Measurements from ENCODE around the gene KMT2A.

KMT2A gene

GRCh38 chr11:118417801-118418200, 18.5 kb upstream of the KMT2A start:
- TF ChIP-seq, protein P1, sequence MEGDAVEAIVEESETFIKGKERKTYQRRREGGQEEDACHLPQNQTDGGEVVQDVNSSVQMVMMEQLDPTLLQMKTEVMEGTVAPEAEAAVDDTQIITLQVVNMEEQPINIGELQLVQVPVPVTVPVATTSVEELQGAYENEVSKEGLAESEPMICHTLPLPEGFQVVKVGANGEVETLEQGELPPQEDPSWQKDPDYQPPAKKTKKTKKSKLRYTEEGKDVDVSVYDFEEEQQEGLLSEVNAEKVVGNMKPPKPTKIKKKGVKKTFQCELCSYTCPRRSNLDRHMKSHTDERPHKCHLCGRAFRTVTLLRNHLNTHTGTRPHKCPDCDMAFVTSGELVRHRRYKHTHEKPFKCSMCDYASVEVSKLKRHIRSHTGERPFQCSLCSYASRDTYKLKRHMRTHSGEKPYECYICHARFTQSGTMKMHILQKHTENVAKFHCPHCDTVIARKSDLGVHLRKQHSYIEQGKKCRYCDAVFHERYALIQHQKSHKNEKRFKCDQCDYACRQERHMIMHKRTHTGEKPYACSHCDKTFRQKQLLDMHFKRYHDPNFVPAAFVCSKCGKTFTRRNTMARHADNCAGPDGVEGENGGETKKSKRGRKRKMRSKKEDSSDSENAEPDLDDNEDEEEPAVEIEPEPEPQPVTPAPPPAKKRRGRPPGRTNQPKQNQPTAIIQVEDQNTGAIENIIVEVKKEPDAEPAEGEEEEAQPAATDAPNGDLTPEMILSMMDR (conservative IDR thresholded peaks at IDR 0.05) = no peak
- TF ChIP-seq ZFX (IDR thresholded peaks at IDR 0.05) = no peak
- no peak overlapping the region for H3K27ac ChIP-seq

DNA sequence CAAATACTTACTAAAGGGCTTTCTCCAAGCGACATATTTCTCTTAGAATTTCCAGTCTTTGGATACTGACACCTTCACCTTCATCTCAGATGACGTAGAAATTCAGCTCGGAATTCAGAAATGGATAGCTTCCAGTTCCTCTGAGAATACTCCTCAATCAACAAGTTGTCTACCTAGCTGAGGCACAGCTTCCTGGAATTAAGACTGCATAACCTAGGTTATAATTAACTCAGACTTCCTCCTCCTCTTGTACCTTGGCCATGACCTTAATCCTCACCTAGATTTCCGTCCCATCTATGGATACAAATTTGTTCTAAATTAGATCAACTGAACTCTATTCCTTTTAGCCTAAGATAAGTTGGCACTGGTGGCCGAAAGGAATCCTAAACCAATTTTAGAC, 17.5 kb upstream of the KMT2A start:
- no peak overlapping the region for H3K27ac ChIP-seq
- TF ChIP-seq, protein P1 (conservative IDR thresholded peaks at IDR 0.05) = no peak
- no peak for TF ChIP-seq ZFX (IDR thresholded peaks at IDR 0.05)

DNA sequence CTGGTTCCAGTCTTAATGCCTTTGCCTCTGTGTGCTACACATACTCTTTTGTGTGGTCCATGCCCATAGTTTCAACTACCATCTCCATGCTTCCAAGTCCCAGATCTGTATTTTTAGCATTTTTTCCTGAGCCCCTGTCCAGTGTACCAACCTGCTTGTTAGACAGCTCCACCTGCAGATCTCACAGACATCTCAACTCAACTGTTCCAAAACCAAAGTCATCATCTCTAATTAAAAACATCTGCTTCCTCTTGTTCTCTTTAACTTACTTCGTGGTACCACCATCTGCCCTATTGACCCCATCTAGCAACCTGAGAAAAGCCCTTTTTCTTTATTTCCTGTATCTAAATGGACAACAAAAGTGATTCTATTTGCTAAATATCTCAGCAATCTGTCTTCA, 8.6 kb upstream of the KMT2A start:
- H3K27ac ChIP-seq = no peak overlapping the region
- no peak for TF ChIP-seq ZFX (IDR thresholded peaks at IDR 0.05)
- TF ChIP-seq, protein P1 (conservative IDR thresholded peaks at IDR 0.05) = no peak

DNA sequence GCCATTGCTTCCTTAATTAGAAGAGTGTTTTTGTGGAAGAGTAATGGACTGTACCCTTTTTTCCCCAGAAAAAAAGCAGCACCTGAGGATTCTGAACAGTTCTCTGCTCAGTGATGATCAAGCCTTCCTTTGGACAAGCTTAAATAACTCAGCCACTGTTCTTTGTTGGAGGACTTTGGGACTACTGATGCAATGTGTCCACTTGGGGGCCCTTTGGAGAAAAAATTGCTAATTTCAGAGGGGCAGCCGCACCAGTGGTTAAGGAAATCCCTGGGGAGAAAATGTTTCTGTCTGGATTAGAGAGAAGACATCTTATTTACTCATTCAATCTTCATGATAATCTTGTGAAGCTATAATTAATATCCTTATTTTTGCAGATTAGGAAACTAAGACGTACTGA, 5.3 kb upstream of the KMT2A start:
- H3K27ac ChIP-seq = no peak overlapping the region
- no peak for TF ChIP-seq ZFX (IDR thresholded peaks at IDR 0.05)
- TF ChIP-seq, protein P1 (conservative IDR thresholded peaks at IDR 0.05) = no peak

- H3K27ac ChIP-seq = no peak overlapping the region
- TF ChIP-seq, protein P1 (conservative IDR thresholded peaks at IDR 0.05) = no peak
- TF ChIP-seq ZFX (IDR thresholded peaks at IDR 0.05) = no peak
These were observed 2.2 kb upstream of the KMT2A start for GRCh38 chr11:118434123-118434552.

DNA sequence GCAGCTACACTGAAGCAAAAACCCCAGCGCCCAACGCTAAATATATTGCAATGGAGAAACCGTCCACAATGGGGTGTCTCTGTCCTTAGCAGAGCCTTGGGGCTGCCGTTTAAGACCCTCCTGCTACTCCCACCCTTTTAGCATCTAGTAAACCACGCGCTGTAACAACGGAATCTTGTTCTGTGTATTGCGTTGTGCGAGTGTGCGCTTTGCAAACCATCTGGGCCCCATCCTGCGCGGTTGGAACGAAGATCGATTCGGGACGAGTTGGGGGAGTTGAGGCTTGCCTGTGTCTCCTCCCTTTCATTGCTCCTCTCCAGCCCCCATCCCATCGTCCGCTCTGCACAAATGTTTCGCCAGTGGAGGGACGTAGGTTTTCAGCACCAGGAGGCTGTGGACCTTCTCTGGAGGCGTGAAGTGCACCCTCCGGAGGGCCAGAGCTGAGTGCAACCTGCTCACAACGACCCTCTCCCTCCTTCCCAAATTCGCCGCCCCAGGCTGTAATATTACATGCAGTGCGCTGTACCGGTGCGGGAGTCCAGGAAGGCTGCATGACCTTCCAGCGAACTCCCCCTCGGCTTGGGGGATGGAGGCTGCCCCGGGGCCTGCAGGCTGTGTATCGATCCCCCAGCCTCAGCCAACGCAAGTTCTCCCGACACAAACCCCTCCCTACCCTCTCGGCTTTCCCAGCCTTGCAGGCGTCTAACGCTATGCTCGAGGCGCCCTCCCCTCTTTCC, 1.6 kb upstream of the KMT2A start:
- peak; percentile 2; the same call in 1 of the 2 replicates for TF ChIP-seq ZFX (IDR thresholded peaks at IDR 0.05)
- TF ChIP-seq, protein P1 (conservative IDR thresholded peaks at IDR 0.05) = no peak
- peak overlapping the region; percentile 94 for H3K27ac ChIP-seq

DNA sequence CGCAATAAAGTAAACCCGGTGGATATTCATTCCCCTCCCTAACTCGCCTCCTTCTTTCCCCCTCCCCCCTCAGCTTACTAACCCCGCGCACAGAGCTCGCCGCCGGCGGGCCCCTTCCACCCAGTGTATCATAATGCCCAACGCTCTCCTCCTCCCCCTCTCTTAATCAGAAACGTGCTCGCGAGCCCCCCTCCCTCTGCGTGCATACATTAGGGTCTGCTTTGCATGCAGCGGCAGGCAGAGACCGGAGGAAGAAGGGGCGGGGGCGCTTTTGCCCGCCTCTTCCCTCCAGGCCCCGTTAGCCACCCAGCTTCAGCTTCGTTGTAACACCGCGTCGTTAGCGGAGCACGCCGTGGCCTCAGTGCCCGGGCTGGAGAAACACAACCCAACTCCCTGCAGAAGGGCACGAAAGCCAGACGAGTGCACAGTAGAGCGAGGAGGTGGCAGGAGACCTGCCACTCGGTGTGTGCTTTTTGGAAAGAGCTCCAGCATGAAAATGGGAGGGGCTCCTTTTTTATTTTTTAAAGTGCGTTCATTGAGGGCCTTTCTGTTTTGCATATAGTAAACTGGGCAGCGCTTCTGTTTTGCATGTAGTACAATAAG, 901 bp upstream of the KMT2A start:
- peak overlapping the region; percentile 94 for H3K27ac ChIP-seq
- TF ChIP-seq ZFX (IDR thresholded peaks at IDR 0.05) = no peak
- TF ChIP-seq, protein P1 (conservative IDR thresholded peaks at IDR 0.05) = no peak
